Keratinocyte (primary cell): ENCODE measurements around the gene PRRT1B. TPM values are rescaled to one million over a fixed set of nuclear protein-coding genes. Genes with fewer than 3 reads are reported as not detected.

Source experiments
- DNase-seq: peaks from one replicate; pipeline ENCODE4 v3.0.0-alpha.2; 2011; ENCODE audit warnings: low read depth, missing footprints, low spot score
- FAIRE-seq: peaks from 2 replicates; lab custom pipeline; 2011; peaks lifted over from hg19 to GRCh38; lab: Jason Lieb, UNC
- H2AFZ ChIP-seq: 2 replicates; pipeline ENCODE4 v1.6.0; 2012; ENCODE audit warnings: low read length, control low read depth, inconsistent platforms; ENCODE audit not compliant: control insufficient read depth
- H3K27ac ChIP-seq: 2 replicates; pipeline ENCODE4 v1.5.1; 2011; ENCODE audit warnings: low read length; ENCODE audit not compliant: control insufficient read depth, insufficient read depth
- H3K27me3 ChIP-seq: 3 replicates; pipeline ENCODE4 v1.6.0; 2011; ENCODE audit warnings: low read length; ENCODE audit not compliant: control insufficient read depth, insufficient read depth; ENCODE audit errors: extremely low read depth
- H3K36me3 ChIP-seq, 2 experiments: 2 replicates in 1 of 2; 3 replicates in 1 of 2; pipeline ENCODE4 v1.5.1; 2011; ENCODE audit warnings: low read length in 2 of 2, mild to moderate bottlenecking in 1 of 2; ENCODE audit not compliant: control insufficient read depth in 2 of 2, insufficient read depth in 2 of 2; ENCODE audit errors: extremely low read depth in 1 of 2
- H3K4me1 ChIP-seq: 3 replicates; pipeline ENCODE4 v1.5.1; 2011; ENCODE audit warnings: low read length; ENCODE audit not compliant: control insufficient read depth, insufficient read depth; ENCODE audit errors: extremely low read depth
- H3K4me2 ChIP-seq: 3 replicates; pipeline ENCODE4 v1.6.0; 2011; ENCODE audit warnings: low read depth, low read length; ENCODE audit not compliant: control insufficient read depth, insufficient read depth; ENCODE audit errors: extremely low read depth
- H3K4me3 ChIP-seq, 3 experiments: fragments of 200-600 bp in 1 of 3; sonication (generic) in 1 of 3; 2 replicates in 2 of 3; 3 replicates in 1 of 3; pipeline ENCODE4 v1.5.1; 2011 to 2016; ENCODE audit warnings: low read length in 3 of 3, mild to moderate bottlenecking in 3 of 3, control low read depth in 2 of 3, inconsistent platforms in 1 of 3, low read depth in 1 of 3, mixed read lengths in 1 of 3, mixed run types in 1 of 3, moderate library complexity in 1 of 3; ENCODE audit not compliant: control insufficient read depth in 2 of 3, insufficient read depth in 2 of 3; ENCODE audit errors: extremely low read depth in 1 of 3
- H3K79me2 ChIP-seq: 2 replicates; pipeline ENCODE4 v1.6.0; 2012; ENCODE audit warnings: low read length; ENCODE audit not compliant: control insufficient read depth, insufficient read depth
- H3K9ac ChIP-seq: 3 replicates; pipeline ENCODE4 v1.6.0; 2011; ENCODE audit warnings: low read length; ENCODE audit not compliant: control insufficient read depth, insufficient read depth; ENCODE audit errors: extremely low read depth
- H3K9me1 ChIP-seq: 3 replicates; pipeline ENCODE4 v1.6.0; 2011; ENCODE audit warnings: low read length; ENCODE audit not compliant: control insufficient read depth, insufficient read depth; ENCODE audit errors: extremely low read depth
- H3K9me3 ChIP-seq: 2 replicates; pipeline ENCODE4 v1.5.1; 2012; ENCODE audit warnings: low read depth, low read length; ENCODE audit not compliant: control insufficient read depth
- H4K20me1 ChIP-seq: 3 replicates; pipeline ENCODE4 v1.6.0; 2011; ENCODE audit warnings: low read length; ENCODE audit not compliant: control insufficient read depth, insufficient read depth; ENCODE audit errors: extremely low read depth
- CTCF ChIP-seq, 3 experiments: IDR thresholded peaks in 1 of 3; conservative IDR thresholded peaks in 1 of 3; optimal IDR thresholded peaks in 1 of 3; 2 replicates in 2 of 3; 3 replicates in 1 of 3; pipeline versions ENCODE3 to v1.5.1; 2011; ENCODE audit warnings: low read length in 3 of 3, mild to moderate bottlenecking in 3 of 3, moderate library complexity in 2 of 3, control low read depth in 1 of 3, inconsistent platforms in 1 of 3; ENCODE audit not compliant: insufficient read depth in 2 of 3; ENCODE audit errors: extremely low read depth in 1 of 3
- EZH2 ChIP-seq: IDR thresholded peaks from one replicate; pipeline ENCODE4 v1.6.1; 2012; ENCODE audit warnings: inconsistent platforms, mild to moderate bottlenecking, low read length, moderate library complexity
- dilution Hi-C: fragments of 300-500 bp; cut with MboI; formaldehyde crosslinking; loops from one replicate; pipeline ENCODE4 v1.7.0; 2020; ENCODE audit warnings: low sequenced_read_pairs; ENCODE audit not compliant: extremely low pct_ligation_motif_present
- polyA plus RNA-seq, 5 experiments: library from polyadenylated mRNA; depleted of rRNA in 3 of 5; stranded (reverse) in 3 of 5; stranded (forward) in 1 of 5; unstranded in 1 of 5; fragments of >200 nt; gene quantifications; 1 replicate in 1 of 5; 2 replicates in 3 of 5; 3 replicates in 1 of 5; pipeline versions ENCODE4 v1.2.1 to v1.2.3, GENCODE V29; 2011 to 2012; ENCODE audit warnings: missing spikeins in 2 of 5, low read depth in 1 of 5, low replicate concordance in 1 of 5

Gene PRRT1B
- polyA plus RNA-seq, 1 donor (not counting 4 experiments of a cell fraction or from before 2014, with no cell fraction given), result not detected

- H3K4me1 ChIP-seq, result no peaks in the 10 kb centered on the region
- dilution Hi-C loops, result no loop called here
- no peak for FAIRE-seq
- H4K20me1 ChIP-seq, result no peaks in the 10 kb centered on the region
- H3K27me3 ChIP-seq, result no peaks in the 10 kb centered on the region
- no peak overlapping the region for H3K27ac ChIP-seq
- DNase-seq, result no peak
- H3K9me1 ChIP-seq, result no peaks in the 10 kb centered on the region
- TF ChIP-seq CTCF (optimal IDR thresholded peaks at IDR 0.05 in 1 of 3, IDR thresholded peaks at IDR 0.05 in 1 of 3, conservative IDR thresholded peaks at IDR 0.05 in 1 of 3; ENCODE audit: extremely low read depth in 1 of 3, insufficient read depth in 2 of 3, low read length in 3 of 3), result no peak
- no peak for TF ChIP-seq EZH2
- H3K4me2 ChIP-seq, result no peak overlapping the region
- no peaks in the 10 kb centered on the region for H3K9me3 ChIP-seq
- peaks cover 9 to 30% of the 10 kb centered on the region in 2 experiments for H3K36me3 ChIP-seq
- no peak overlapping the region for H2AFZ ChIP-seq
- H3K79me2 ChIP-seq, result no peaks in the 10 kb centered on the region
- H3K9ac ChIP-seq, result no peak overlapping the region
- H3K4me3 ChIP-seq, result no peak overlapping the region
Observed at GRCh38 chr9:131583836-131584555, 38.7 kb downstream of the PRRT1B start.

GRCh38 chr9:131584858-131585257, 39.5 kb downstream of the PRRT1B start:
- H3K9me1 ChIP-seq, result no peaks in the 10 kb centered on the region
- H3K4me1 ChIP-seq, result no peaks in the 10 kb centered on the region
- H3K27me3 ChIP-seq, result no peaks in the 10 kb centered on the region
- no peaks in the 10 kb centered on the region for H3K9me3 ChIP-seq
- FAIRE-seq (no peak), DNase-seq (no peak)
- no peaks in the 10 kb centered on the region for H3K79me2 ChIP-seq
- H3K4me2 ChIP-seq, result no peak overlapping the region
- no peak for TF ChIP-seq EZH2
- TF ChIP-seq CTCF (optimal IDR thresholded peaks at IDR 0.05 in 1 of 3, IDR thresholded peaks at IDR 0.05 in 1 of 3, conservative IDR thresholded peaks at IDR 0.05 in 1 of 3; ENCODE audit: extremely low read depth in 1 of 3, insufficient read depth in 2 of 3, low read length in 3 of 3), result no peak
- H2AFZ ChIP-seq, result no peak overlapping the region
- no peak overlapping the region for H3K9ac ChIP-seq
- no peak overlapping the region for H3K27ac ChIP-seq
- H4K20me1 ChIP-seq, result no peaks in the 10 kb centered on the region
- dilution Hi-C loops, result no loop called here
- no peak overlapping the region for H3K4me3 ChIP-seq
- peaks cover 4 to 29% of the 10 kb centered on the region in 2 experiments for H3K36me3 ChIP-seq
